Fibroblast of skin of scalp (primary cell): ENCODE results near the gene TARS2. TPM values are rescaled to one million over a fixed set of nuclear protein-coding genes. Genes with fewer than 3 reads are reported as not detected.

ENCODE experiments used
- DNase-seq: peaks from one replicate; pipeline ENCODE4 v3.0.0-alpha.2; 2013
- polyA plus RNA-seq, 2 experiments: library from polyadenylated mRNA; unstranded; fragments of 120-200 nt; gene quantifications; one replicate each; pipeline ENCODE4 v1.2.1, GENCODE V29; 2013; ENCODE audit not compliant: insufficient read length in 2 of 2

The TARS2 gene
- polyA plus RNA-seq (2013, experiment 1 of 2; ENCODE audit: insufficient read length) = 16.1 TPM
- polyA plus RNA-seq (2013, experiment 2 of 2; ENCODE audit: insufficient read length) = 14.9 TPM

DNA sequence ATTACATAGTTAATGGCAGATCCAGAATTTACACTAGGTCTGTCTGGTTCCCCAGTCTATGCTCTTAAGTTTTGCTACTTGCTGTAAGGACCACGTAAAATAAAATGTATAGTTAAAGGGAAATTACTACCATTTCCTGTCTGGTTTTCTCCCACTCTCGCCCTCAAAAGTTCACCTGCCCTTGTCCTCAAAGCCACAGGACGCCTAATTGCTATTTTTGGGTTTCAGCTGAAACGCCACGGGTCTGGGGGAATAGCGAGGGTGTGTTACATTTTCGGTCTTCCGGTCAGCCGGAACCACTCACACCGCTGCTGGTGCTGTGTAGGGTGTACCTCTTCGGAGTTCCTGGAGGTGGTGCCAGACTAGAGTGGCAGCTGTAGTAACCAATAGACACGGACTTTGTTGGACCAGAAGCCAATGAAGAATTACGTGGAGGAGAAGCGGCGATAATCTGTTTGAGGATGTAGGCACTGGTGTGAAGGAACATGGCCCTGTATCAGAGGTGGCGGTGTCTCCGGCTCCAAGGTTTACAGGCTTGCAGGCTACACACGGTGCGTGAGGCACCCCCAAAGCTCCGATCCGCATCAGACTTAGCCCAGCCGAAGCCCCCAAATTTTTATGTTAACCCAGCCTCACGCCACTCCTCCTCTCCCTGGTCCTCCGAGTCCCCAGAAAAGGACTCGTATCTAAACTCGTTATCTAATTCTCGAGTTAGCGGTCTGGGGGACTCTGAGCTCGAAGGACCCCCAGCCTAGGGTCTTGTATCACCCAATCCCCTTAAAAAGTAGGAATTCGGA, at the start of gene TARS2:
Gene TARS2 (plus strand): TSS at position 454 of the 797 bp plus-strand sequence. CDS start 32 bp downstream, at position 486.
- DNase-seq = peak; percentile 99

DNA sequence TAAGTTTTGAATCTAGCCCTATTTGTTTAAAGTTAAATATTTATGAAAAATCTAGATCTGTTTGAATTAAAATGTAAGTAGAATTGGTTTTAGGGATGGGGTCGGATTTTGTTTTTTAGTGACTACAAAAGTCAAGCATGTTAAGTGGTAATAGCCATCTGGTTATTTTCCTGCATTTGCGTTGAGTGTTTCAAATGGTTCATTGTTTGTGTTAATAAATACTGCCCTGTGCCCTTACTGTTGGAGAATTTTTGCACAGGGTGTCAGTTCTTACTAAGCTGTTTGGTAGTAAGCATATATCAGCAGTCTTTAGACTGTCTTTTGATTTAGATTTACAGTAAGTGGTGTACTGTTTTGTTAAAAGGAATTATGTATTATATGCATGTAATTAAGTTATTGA, 46.1 kb upstream of the TARS2 start:
- DNase-seq = no peak

- DNase-seq = no peak
Observed at GRCh38 chr1:150444232-150444631, 43.0 kb upstream of the TARS2 start.

- no peak for DNase-seq
Observed at GRCh38 chr1:150456146-150456647, 31.0 kb upstream of the TARS2 start.

- peak; percentile 51 for DNase-seq
Observed at GRCh38 chr1:150464422-150464826, 22.8 kb upstream of the TARS2 start.

DNA sequence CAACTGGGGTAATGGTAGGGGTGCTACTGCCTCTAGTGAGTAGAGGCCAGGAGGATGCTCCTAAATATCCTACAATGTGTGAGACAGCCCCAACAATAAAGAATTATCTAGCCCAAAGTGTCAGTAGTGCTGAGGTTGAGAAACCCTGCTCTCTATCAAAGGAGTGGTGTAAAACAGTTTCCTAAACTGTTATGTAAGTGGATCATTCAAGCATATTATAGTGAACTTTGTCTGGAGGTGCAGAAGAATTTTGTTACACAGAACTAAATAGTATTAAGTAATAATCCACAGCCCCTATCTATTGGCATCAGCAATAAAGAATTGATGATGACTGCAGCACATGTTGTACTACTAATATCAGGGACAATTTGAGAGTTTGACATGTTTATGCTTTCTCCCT, 20.3 kb upstream of the TARS2 start:
- DNase-seq = no peak

GRCh38 chr1:150469291-150469690, 17.9 kb upstream of the TARS2 start:
- no peak for DNase-seq

GRCh38 chr1:150472601-150473200, 14.5 kb upstream of the TARS2 start:
- DNase-seq = no peak

- DNase-seq = no peak
Observed at GRCh38 chr1:150473659-150474058, 13.6 kb upstream of the TARS2 start.

- DNase-seq = no peak
Observed at GRCh38 chr1:150474869-150475268, 12.3 kb upstream of the TARS2 start.

DNA sequence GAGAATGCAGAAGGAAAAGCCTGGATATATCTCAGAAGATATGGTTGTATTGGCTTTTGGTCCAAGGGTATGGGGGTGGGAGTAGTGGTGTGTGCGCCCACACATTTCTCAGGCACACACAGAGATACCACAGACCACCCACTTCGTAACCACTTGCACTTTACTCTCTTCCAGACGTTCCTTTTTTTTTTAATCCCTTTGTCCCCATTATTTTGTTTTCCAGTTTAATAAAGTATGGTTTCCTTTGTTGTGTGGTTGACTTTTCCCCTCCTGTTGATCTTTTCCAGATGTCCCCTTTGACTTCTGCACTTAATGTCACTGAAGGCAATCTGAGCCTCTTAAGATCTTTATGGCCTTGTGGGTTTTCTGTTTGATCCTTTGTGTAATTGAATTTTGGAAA, 10.5 kb upstream of the TARS2 start:
- DNase-seq = no peak

GRCh38 chr1:150477320-150477719, 9.9 kb upstream of the TARS2 start:
- no peak for DNase-seq

- peak; percentile 20 for DNase-seq
Observed at GRCh38 chr1:150477733-150478132, 9.5 kb upstream of the TARS2 start.

DNA sequence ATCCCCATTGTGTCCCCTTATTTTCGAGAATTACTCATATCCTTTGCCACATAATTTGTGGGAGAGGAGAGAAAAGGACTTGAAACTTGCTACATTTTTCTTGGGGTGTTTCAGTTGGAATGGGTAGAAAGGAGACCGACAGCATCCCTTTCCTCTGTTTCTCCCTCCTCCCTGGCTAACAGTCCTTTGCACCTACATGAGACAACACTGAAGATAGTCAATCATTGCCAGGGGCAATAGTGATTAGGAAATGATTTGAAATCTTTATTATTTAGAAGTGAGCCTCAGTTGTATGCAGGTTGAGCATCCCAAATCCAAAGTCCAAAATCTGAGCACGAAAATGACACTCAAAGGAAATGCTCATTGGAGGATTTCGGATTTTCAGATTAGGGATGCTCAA, 7.8 kb upstream of the TARS2 start:
- DNase-seq = no peak

DNA sequence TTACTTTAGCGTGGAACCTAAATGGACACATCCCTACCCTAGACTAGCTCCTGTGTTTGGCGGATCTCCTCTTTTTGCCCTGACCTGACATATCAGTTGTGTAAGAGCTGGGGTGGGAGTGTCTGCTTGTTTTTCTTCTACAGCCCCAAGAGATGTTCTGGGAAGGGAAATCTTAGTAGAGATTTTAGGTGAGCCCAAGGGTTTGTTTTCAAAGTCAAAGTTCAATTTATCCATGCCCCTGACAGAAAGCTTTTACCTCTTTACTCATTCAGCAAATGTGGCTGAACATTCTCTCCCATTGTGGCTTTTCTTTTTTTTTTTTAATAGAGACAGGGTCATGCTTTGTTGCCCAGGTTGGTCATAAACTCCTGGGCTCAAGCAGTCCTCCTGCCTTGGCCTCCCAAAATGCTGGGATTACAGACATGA, 7.3 kb upstream of the TARS2 start:
- no peak for DNase-seq

- no peak for DNase-seq
Observed at GRCh38 chr1:150484431-150484830, 2.8 kb upstream of the TARS2 start.

DNA sequence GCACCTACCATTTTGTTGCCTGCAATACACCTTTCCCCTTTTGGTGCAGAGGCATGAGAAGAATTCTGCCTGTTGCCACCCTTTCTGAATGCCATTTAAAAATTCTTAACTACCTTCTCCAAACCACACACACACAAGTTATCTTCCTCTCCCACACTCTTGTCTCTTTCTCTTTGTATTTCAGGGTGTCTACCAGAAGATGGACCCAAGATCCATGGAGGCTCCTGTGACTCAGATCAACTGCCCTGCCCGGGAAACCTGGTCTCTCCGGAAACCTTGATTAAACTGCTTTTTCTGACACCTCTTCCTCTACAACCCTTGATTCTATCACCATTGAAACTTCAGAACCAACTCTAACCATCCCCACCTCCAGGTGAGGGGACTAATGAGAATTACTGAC, 2.4 kb upstream of the TARS2 start:
- DNase-seq = peak; percentile 44

DNA sequence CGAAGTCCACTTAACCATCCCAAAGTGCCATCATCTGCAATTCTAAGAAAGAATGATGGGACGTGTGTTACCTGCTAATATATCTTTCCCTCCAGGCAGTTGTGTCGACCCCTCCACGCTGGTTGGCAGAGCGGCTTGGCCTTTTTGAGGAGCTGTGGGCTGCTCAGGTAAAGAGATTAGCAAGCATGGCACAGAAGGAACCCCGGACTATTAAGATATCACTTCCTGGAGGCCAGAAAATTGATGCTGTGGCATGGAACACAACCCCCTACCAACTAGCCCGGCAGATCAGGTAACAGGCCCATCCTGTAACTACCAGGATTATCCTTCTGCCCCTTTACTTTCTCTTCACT, 520 bp downstream of the TARS2 start:
- DNase-seq = no peak

DNA sequence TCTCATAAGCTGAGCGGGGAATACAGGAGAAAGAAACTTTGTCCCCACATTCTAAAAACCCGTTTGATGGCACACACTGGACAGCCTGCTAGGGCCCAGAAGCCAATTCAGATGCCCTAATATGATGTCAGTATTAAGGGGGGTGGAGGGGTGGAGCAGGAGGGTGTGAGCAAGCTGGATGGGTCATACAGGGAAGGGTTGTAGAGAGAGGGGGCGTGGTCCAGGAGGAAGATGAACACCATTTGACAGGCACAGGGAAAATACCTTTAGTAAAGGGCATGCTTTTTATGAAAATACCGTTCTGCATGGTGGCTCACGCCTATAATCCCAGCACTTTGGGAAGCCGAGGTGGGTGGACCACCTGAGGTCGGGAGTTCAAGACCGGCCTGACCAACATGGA, 6.0 kb downstream of the TARS2 start:
- no peak for DNase-seq

DNA sequence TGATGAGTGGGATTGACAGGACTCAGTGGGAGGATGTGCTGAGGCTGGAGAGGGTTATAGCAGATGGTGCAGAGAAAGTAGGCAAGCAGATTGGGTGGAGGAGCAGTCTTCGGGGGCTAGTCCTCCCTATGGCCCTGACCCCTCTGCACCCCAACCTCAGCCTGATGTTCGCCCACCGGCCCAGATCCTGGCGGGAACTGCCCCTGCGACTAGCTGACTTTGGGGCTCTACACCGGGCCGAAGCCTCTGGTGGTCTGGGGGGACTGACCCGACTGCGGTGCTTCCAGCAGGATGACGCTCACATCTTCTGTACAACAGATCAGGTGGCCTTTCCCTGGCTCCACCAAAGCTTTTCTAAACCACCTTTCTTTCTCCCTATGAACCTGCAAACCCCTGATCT, 11.1 kb downstream of the TARS2 start:
- no peak for DNase-seq

- DNase-seq = no peak
Observed at GRCh38 chr1:150505431-150505830, 18.2 kb downstream of the TARS2 start.

DNA sequence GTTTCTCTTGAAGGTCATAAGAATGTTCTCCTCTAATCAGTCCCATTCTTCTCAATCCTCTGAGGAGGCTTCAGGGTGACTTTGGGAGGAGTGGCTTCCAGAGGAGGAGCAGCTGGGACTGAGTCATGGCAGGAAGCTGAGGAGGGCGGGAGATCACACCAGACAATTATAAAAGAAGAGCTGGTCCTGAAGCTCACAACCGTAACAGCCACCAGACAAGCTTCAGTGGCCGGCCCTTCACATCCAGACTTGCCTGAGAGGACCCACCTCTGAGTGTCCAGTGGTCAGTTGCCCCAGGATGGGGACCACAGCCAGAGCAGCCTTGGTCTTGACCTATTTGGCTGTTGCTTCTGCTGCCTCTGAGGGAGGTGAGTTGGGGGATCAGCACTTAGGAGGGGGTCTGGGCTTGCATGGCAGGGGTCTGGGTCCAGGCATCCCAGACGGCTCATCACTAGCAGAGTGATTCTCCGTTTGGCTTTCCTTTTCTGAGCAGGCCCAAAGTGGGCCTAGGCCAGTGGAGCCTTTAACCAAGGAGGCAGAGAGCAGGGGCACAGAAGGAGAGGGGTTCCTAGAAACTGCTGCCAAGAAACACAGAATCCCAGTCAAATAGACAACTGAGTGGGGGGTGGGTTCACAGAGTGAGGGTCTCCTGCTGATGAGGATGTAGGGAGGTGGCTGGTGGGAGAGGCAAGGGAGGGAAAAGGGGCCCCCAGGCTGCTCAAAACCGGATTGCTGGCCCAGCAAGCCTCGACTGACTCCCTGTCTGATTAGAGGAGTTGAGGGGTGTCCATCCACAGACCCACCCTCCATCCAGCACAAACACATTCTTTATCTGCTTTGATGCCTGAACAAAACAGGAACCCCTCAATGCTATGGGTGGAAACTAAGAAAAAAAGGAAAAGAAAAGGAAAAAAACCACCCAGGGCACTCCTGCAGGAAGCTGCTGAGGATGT, 21.0 kb downstream of the TARS2 start, which contains the start of gene ECM1:
Gene ECM1 (plus strand): TSS at position 198 of the 953 bp plus-strand sequence. CDS start 101 bp downstream, at position 299.
- DNase-seq = peak; percentile 85

DNA sequence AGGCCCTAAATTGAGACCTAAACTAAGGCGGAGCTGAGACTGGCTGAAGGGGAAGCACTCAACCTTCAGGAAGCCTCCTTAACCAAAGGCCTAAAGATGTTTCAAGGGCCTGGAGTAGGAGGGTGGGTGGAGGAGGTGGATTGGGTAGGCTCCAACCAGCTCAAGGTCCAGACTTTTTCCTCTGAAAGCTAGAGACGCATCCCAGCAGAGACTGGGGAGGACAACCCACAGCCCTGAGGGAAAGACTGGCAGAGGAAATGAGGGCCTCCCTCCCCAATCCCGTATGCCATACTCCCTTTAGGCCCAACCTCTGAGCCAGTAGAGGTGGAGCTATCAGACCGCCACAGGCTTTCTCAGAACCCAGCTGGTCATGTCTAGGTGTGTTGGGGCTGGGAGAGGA, 21.8 kb downstream of the TARS2 start:
- no peak for DNase-seq
